SK-N-SH (cell line): ENCODE data around the gene PEDS1. TPM values are rescaled to one million over a fixed set of nuclear protein-coding genes. Genes with fewer than 3 reads are reported as not detected.

Experiments
- CTCF ChIA-PET: fragments of 300-600, 350-600 bp; formaldehyde crosslinking; extraction: SDS; loops from one replicate; lab custom pipeline; 2021; lab: Yijun Ruan, JAX
- POLR2A ChIA-PET: fragments of 350-600 bp; sonication (Branson Sonifier 250); formaldehyde crosslinking; extraction: SDS; loops from one replicate; lab custom pipeline; 2020; ENCODE audit warnings: antibody characterized with exemption, inconsistent platforms; lab: Yijun Ruan, JAX
- DNase-seq: peaks from one replicate; pipeline ENCODE4 v3.0.0; 2012
- H2AFZ ChIP-seq: fragments of 200-600 bp; sonication (generic); 2 replicates; pipeline ENCODE4 v1.8.1; 2016; ENCODE audit warnings: antibody characterized with exemption, mild to moderate bottlenecking, low read depth
- H3F3A ChIP-seq: fragments of 200-600 bp; sonication (generic); replicated peaks from 2 replicates; pipeline ENCODE3; 2016; ENCODE audit warnings: antibody characterized with exemption, mild to moderate bottlenecking; ENCODE audit not compliant: insufficient read depth
- H3K27ac ChIP-seq, 2 experiments: fragments of 200-500 bp in 1 of 2; fragments of 200-600 bp in 1 of 2; sonication (Bioruptor generic) in 1 of 2; sonication (generic), shearing (Covaris generic) in 1 of 2; 2 replicates each; pipeline versions ENCODE4 v1.5.1 to v1.6.1; 2014 to 2016; ENCODE audit warnings: low read depth in 2 of 2, inconsistent platforms in 1 of 2, low read length in 1 of 2, mild to moderate bottlenecking in 1 of 2, mixed read lengths in 1 of 2
- H3K27me3 ChIP-seq: fragments of 200-600 bp; sonication (generic), shearing (Covaris generic); 2 replicates; pipeline ENCODE4 v1.6.1; 2016; ENCODE audit warnings: mixed run types; ENCODE audit not compliant: insufficient read depth
- H3K36me3 ChIP-seq, 2 experiments: fragments of 200-500 bp in 1 of 2; fragments of 200-600 bp in 1 of 2; sonication (Bioruptor generic) in 1 of 2; sonication (generic) in 1 of 2; replicated peaks in 1 of 2; 2 replicates each; pipeline versions ENCODE3 to v1.5.1; 2014 to 2016; ENCODE audit warnings: low read length in 1 of 2, mild to moderate bottlenecking in 1 of 2; ENCODE audit not compliant: insufficient read depth in 2 of 2, control insufficient read depth in 1 of 2
- H3K4me1 ChIP-seq, 2 experiments: fragments of 200-500 bp in 1 of 2; fragments of 200-600 bp in 1 of 2; sonication (Bioruptor generic) in 1 of 2; sonication (generic), shearing (Covaris generic) in 1 of 2; 2 replicates each; pipeline versions ENCODE4 v1.5.1 to v1.6.1; 2014 to 2016; ENCODE audit warnings: low read depth in 1 of 2, low read length in 1 of 2, mixed run types in 1 of 2; ENCODE audit not compliant: insufficient read depth in 2 of 2, control insufficient read depth in 1 of 2
- H3K4me2 ChIP-seq: fragments of 200-600 bp; sonication (generic), shearing (Covaris generic); 2 replicates; pipeline ENCODE4 v1.6.1; 2017; ENCODE audit warnings: mixed run types
- H3K4me3 ChIP-seq, 2 experiments: fragments of 200-500 bp in 1 of 2; fragments of 200-600 bp in 1 of 2; sonication (Bioruptor generic) in 1 of 2; sonication (generic), shearing (Covaris generic) in 1 of 2; 2 replicates each; pipeline versions ENCODE4 v1.5.1 to v1.8.1; 2014 to 2016; ENCODE audit warnings: low read depth in 2 of 2, inconsistent platforms in 1 of 2, low read length in 1 of 2, mild to moderate bottlenecking in 1 of 2, mixed read lengths in 1 of 2, moderate library complexity in 1 of 2
- H3K79me2 ChIP-seq: fragments of 200-600 bp; sonication (generic); 2 replicates; pipeline ENCODE4 v1.8.1; 2017; ENCODE audit warnings: mild to moderate bottlenecking; ENCODE audit not compliant: insufficient read depth
- H3K9ac ChIP-seq: fragments of 200-600 bp; sonication (generic); 2 replicates; pipeline ENCODE4 v1.6.1; 2017; ENCODE audit warnings: mixed run types
- H3K9me2 ChIP-seq: fragments of 200-600 bp; sonication (generic); 2 replicates; pipeline ENCODE4 v1.6.1; 2017; ENCODE audit warnings: mixed run types
- H3K9me3 ChIP-seq: fragments of 200-600 bp; sonication (generic); 2 replicates; pipeline ENCODE4 v1.6.1; 2017; ENCODE audit warnings: mixed run types, mild to moderate bottlenecking, moderate library complexity
- H4K20me1 ChIP-seq: fragments of 200-600 bp; sonication (generic); 2 replicates; pipeline ENCODE4 v1.6.1; 2017; ENCODE audit warnings: mild to moderate bottlenecking, mixed run types; ENCODE audit not compliant: insufficient read depth
- CHD2 ChIP-seq: fragments of 150-350 bp; IDR thresholded peaks from 2 replicates; pipeline ENCODE4 v1.6.1; 2018; ENCODE audit warnings: low read length; ENCODE audit not compliant: partially characterized antibody
- EP300 ChIP-seq, 2 experiments: IDR thresholded peaks; 2 replicates each; pipeline versions ENCODE4 v1.4.0 to v1.6.1; 2012; ENCODE audit warnings: borderline replicate concordance in 1 of 2, low read depth in 1 of 2, low read length in 1 of 2
- FOSL2 ChIP-seq: IDR thresholded peaks from 2 replicates; pipeline ENCODE4 v1.4.0; 2012; ENCODE audit warnings: low read depth, mild to moderate bottlenecking, moderate library complexity, borderline replicate concordance
- FOXM1 ChIP-seq: IDR thresholded peaks from 2 replicates; pipeline ENCODE4 v1.4.0; 2012; ENCODE audit warnings: low read depth, mild to moderate bottlenecking
- GATA2 ChIP-seq: sonication (generic); formaldehyde crosslinking; IDR thresholded peaks from 2 replicates; pipeline ENCODE4 v1.5.0; 2020; ENCODE audit warnings: mild to moderate bottlenecking, missing genetic modification reagents
- JUND ChIP-seq: IDR thresholded peaks from 2 replicates; pipeline ENCODE4 v1.4.0; 2012
- NRF1 ChIP-seq: IDR thresholded peaks from 2 replicates; pipeline ENCODE4 v1.6.1; 2012; ENCODE audit warnings: low read depth, mild to moderate bottlenecking, low read length
- RXRA ChIP-seq: IDR thresholded peaks from 2 replicates; pipeline ENCODE4 v1.4.0; 2012; ENCODE audit warnings: low read depth, mild to moderate bottlenecking, borderline replicate concordance
- SMC3 ChIP-seq: IDR thresholded peaks from 2 replicates; pipeline ENCODE4 v1.6.1; 2012; ENCODE audit warnings: low read depth, low read length, improper control_type of control experiment
- TCF12 ChIP-seq: IDR thresholded peaks from 2 replicates; pipeline ENCODE4 v1.4.0; 2012
- WGBS: methylation state at CpG from one replicate; pipeline ENCODE4 v1.1.6; 2017; ENCODE audit warnings: low lambda C conversion rate; 5-methylcytosine and 5-hydroxymethylcytosine counted together
- polyA plus RNA-seq, 3 experiments: library from polyadenylated mRNA; depleted of rRNA; stranded (reverse); fragments of >200 nt; gene quantifications; 2 replicates each; pipeline ENCODE4 v1.2.3, GENCODE V29; 2012
- TF ChIP-seq, protein P1 (sequence below): IDR thresholded peaks from 2 replicates; pipeline ENCODE4; 2012
- TF ChIP-seq, protein P2 (sequence below): fragments of 150-350 bp; IDR thresholded peaks from 2 replicates; pipeline ENCODE4 v1.6.1; 2016; ENCODE audit warnings: mild to moderate bottlenecking, low read depth, low read length
- TF ChIP-seq, protein P3 (sequence below): IDR thresholded peaks from 2 replicates; pipeline ENCODE4 v1.4.0; 2012; ENCODE audit warnings: low read depth, borderline replicate concordance
- TF ChIP-seq, protein P4 (sequence below): IDR thresholded peaks from 2 replicates; pipeline ENCODE4 v1.4.0; 2012; ENCODE audit warnings: low read depth, borderline replicate concordance
- TF ChIP-seq, protein P5 (sequence below): fragments of 150-350 bp; IDR thresholded peaks from 2 replicates; pipeline ENCODE4 v1.6.1; 2017; ENCODE audit warnings: antibody characterized with exemption, low read length, low read depth, borderline replicate concordance

PEDS1 gene
- polyA plus RNA-seq, 1 of the 3 experiments (the other 2 are of a cell fraction): 18.3 TPM

DNA sequence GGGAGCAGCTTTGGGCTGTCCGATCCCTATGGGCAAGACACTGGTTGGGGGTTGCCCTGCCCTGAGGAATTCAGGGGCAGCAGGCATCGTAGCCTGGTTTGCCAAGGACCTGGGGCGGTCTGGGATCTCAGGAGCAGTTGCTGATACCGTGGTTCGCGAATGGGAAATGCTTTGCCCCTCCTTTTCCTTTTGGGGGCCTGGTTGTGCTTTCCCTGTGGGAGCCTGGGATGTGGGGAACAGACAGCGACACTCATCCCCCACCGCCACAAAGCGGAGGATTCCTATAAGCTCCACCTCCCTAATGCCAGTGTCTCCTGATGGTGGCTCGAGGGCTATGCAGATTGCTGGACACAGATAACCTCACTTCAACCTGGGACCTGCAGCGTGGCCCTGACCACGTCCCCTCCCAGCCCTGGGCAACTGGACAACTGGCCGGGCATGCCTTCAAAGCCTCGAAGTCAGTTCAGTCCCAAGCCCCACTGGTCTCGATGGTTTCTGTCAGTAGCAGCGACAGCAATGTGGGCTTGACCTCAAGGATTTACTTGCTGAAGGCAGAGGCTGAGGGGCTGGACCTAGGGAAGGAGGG is 40.4 kb upstream of the PEDS1 start:
- H3K4me2 ChIP-seq: peak overlapping the region; percentile 92
- peaks cover 32% of the 10 kb centered on the region for H4K20me1 ChIP-seq
- H3F3A ChIP-seq: peaks cover 3% of the 10 kb centered on the region
- H3K27me3 ChIP-seq: no peaks in the 10 kb centered on the region
- no peaks in the 10 kb centered on the region for H3K9me2 ChIP-seq
- TF ChIP-seq TCF12 (no peak), NRF1 (no peak), GATA2 (CRISPR knock-in tag) (no peak; the same call in 1 of the 2 replicates), CHD2 (no peak), FOSL2 (no peak), EP300 (IDR thresholded peaks at IDR 0.05; ENCODE audit: borderline replicate concordance in 1 of 2, low read depth in 1 of 2, low read length in 1 of 2) (no peak), FOXM1 (no peak), RXRA (no peak), SMC3 (no peak), JUND (no peak)
- TF ChIP-seq, protein P1, sequence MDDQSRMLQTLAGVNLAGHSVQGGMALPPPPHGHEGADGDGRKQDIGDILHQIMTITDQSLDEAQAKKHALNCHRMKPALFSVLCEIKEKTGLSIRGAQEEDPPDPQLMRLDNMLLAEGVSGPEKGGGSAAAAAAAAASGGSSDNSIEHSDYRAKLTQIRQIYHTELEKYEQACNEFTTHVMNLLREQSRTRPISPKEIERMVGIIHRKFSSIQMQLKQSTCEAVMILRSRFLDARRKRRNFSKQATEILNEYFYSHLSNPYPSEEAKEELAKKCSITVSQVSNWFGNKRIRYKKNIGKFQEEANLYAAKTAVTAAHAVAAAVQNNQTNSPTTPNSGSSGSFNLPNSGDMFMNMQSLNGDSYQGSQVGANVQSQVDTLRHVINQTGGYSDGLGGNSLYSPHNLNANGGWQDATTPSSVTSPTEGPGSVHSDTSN: no peak
- TF ChIP-seq, protein P2, sequence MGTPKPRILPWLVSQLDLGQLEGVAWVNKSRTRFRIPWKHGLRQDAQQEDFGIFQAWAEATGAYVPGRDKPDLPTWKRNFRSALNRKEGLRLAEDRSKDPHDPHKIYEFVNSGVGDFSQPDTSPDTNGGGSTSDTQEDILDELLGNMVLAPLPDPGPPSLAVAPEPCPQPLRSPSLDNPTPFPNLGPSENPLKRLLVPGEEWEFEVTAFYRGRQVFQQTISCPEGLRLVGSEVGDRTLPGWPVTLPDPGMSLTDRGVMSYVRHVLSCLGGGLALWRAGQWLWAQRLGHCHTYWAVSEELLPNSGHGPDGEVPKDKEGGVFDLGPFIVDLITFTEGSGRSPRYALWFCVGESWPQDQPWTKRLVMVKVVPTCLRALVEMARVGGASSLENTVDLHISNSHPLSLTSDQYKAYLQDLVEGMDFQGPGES: no peak
- TF ChIP-seq, protein P3, sequence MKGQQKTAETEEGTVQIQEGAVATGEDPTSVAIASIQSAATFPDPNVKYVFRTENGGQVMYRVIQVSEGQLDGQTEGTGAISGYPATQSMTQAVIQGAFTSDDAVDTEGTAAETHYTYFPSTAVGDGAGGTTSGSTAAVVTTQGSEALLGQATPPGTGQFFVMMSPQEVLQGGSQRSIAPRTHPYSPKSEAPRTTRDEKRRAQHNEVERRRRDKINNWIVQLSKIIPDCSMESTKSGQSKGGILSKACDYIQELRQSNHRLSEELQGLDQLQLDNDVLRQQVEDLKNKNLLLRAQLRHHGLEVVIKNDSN: no peak
- TF ChIP-seq, protein P4, sequence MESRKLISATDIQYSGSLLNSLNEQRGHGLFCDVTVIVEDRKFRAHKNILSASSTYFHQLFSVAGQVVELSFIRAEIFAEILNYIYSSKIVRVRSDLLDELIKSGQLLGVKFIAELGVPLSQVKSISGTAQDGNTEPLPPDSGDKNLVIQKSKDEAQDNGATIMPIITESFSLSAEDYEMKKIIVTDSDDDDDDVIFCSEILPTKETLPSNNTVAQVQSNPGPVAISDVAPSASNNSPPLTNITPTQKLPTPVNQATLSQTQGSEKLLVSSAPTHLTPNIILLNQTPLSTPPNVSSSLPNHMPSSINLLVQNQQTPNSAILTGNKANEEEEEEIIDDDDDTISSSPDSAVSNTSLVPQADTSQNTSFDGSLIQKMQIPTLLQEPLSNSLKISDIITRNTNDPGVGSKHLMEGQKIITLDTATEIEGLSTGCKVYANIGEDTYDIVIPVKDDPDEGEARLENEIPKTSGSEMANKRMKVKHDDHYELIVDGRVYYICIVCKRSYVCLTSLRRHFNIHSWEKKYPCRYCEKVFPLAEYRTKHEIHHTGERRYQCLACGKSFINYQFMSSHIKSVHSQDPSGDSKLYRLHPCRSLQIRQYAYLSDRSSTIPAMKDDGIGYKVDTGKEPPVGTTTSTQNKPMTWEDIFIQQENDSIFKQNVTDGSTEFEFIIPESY: no peak
- TF ChIP-seq, protein P5, sequence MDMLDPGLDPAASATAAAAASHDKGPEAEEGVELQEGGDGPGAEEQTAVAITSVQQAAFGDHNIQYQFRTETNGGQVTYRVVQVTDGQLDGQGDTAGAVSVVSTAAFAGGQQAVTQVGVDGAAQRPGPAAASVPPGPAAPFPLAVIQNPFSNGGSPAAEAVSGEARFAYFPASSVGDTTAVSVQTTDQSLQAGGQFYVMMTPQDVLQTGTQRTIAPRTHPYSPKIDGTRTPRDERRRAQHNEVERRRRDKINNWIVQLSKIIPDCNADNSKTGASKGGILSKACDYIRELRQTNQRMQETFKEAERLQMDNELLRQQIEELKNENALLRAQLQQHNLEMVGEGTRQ: no peak
- H2AFZ ChIP-seq: no peak overlapping the region
- peaks cover 37% of the 10 kb centered on the region for H3K79me2 ChIP-seq
- peak overlapping the region; percentile 73 to 74; a peak in 3 of 4 replicates for H3K4me3 ChIP-seq
- 88% methylated on average over 7 of the region's 16 CpGs for WGBS
- peaks cover 0 to 7% of the 10 kb centered on the region in 2 experiments for H3K36me3 ChIP-seq
- DNase-seq: no peak
- H3K4me1 ChIP-seq: peaks cover 4 to 19% of the 10 kb centered on the region in 2 experiments; a peak in 3 of 4 replicates
- H3K9me3 ChIP-seq: no peaks in the 10 kb centered on the region
- POLR2A ChIA-PET: no interaction called here
- H3K27ac ChIP-seq: peak overlapping the region in 1 of 2 experiments; percentile 93; a peak in 1 of 4 replicates
- peak overlapping the region; percentile 94 for H3K9ac ChIP-seq
- CTCF ChIA-PET: interaction anchor here (1.1 kb wide), 2 partner anchors 186 to 270 kb away, joined by 3 read pairs; no protein-coding TSS in a partner anchor
